Neural cell (in vitro differentiated cells): ENCODE measurements around the gene HMGCS2. TPM values are rescaled to one million over a fixed set of nuclear protein-coding genes. Genes with fewer than 3 reads are reported as not detected.

ENCODE experiments used
- H2AFZ ChIP-seq: fragments of 200-600, 300-800 bp; sonication (generic), shearing (Covaris generic); 2 replicates; pipeline ENCODE4 v1.6.0; 2014; ENCODE audit warnings: low read depth, mild to moderate bottlenecking, antibody characterized with exemption, low read length, moderate library complexity
- H3F3A ChIP-seq: fragments of 200-600 bp; shearing (Covaris generic); 2 replicates; pipeline ENCODE4 v1.6.1; 2016; ENCODE audit warnings: mild to moderate bottlenecking, moderate library complexity, mixed read lengths, antibody characterized with exemption, low read length; ENCODE audit not compliant: insufficient read depth, poor library complexity, severe bottlenecking
- H3K27ac ChIP-seq: fragments of 200-600, 300-800 bp; sonication (generic), shearing (Covaris generic); 2 replicates; pipeline ENCODE4 v1.5.1; 2014; ENCODE audit warnings: mild to moderate bottlenecking, low read length, moderate library complexity
- H3K27me3 ChIP-seq: fragments of 300-800, 200-600 bp; sonication (generic), shearing (Covaris generic); 2 replicates; pipeline ENCODE4 v1.6.0; 2014; ENCODE audit warnings: mild to moderate bottlenecking, low read depth, low read length, moderate library complexity; ENCODE audit not compliant: insufficient read depth
- H3K36me3 ChIP-seq: fragments of 300-800, 200-600 bp; sonication (generic), shearing (Covaris generic); 2 replicates; pipeline ENCODE4 v1.5.1; 2014; ENCODE audit warnings: mild to moderate bottlenecking, antibody characterized with exemption, low read length, moderate library complexity; ENCODE audit not compliant: insufficient read depth
- H3K4me2 ChIP-seq: fragments of 300-800, 200-600 bp; sonication (generic), shearing (Covaris generic); 2 replicates; pipeline ENCODE4 v1.6.0; 2014; ENCODE audit warnings: mild to moderate bottlenecking, low read length
- H3K4me3 ChIP-seq: fragments of 300-800, 200-600 bp; sonication (generic), shearing (Covaris generic); 2 replicates; pipeline ENCODE4 v1.5.1; 2014; ENCODE audit warnings: mild to moderate bottlenecking, low read length, moderate library complexity
- H3K79me2 ChIP-seq: fragments of 200-600 bp; shearing (Covaris generic); replicated peaks from 2 replicates; pipeline ENCODE4 v1.6.0; 2014; ENCODE audit warnings: mild to moderate bottlenecking, low read length, moderate library complexity; ENCODE audit not compliant: insufficient read depth
- H3K9ac ChIP-seq: fragments of 300-800, 200-600 bp; sonication (generic), shearing (Covaris generic); 2 replicates; pipeline ENCODE4 v1.6.1; 2016; ENCODE audit warnings: mild to moderate bottlenecking, low read length, mixed read lengths
- H3K9me2 ChIP-seq: fragments of 200-600 bp; shearing (Covaris generic); 2 replicates; pipeline ENCODE4 v1.6.1; 2016; ENCODE audit warnings: mild to moderate bottlenecking, low read length, mixed read lengths; ENCODE audit not compliant: insufficient read depth
- H3K9me3 ChIP-seq: fragments of 200-600, 300-800 bp; sonication (generic), shearing (Covaris generic); 2 replicates; pipeline ENCODE4 v1.6.1; 2016; ENCODE audit warnings: mild to moderate bottlenecking, mixed run types, low read length, moderate library complexity, mixed read lengths
- H4K20me1 ChIP-seq: fragments of 200-600 bp; shearing (Covaris generic); 2 replicates; pipeline ENCODE4 v1.6.1; 2016; ENCODE audit warnings: mild to moderate bottlenecking, mixed run types; ENCODE audit not compliant: insufficient read depth
- CTCF ChIP-seq: fragments of 450-650 bp; IDR thresholded peaks from 2 replicates; pipeline ENCODE4 v1.5.1; 2014; ENCODE audit warnings: antibody characterized with exemption, mild to moderate bottlenecking, moderate library complexity; ENCODE audit not compliant: poor library complexity, severe bottlenecking
- EP300 ChIP-seq: fragments of 450-650 bp; conservative IDR thresholded peaks from 2 replicates; pipeline ENCODE4 v1.6.1; 2014; ENCODE audit warnings: antibody characterized with exemption, mild to moderate bottlenecking, moderate library complexity; ENCODE audit not compliant: poor library complexity, severe bottlenecking
- EZH2 ChIP-seq: fragments of 200-600, 300-800 bp; shearing (Covaris generic), sonication (generic); IDR thresholded peaks from 2 replicates; pipeline ENCODE4 v1.6.1; 2014; ENCODE audit warnings: antibody characterized with exemption, low read length, borderline replicate concordance, mild to moderate bottlenecking; ENCODE audit not compliant: insufficient read depth, poor library complexity, severe bottlenecking
- MXI1 ChIP-seq: fragments of 450-650 bp; conservative IDR thresholded peaks from 2 replicates; pipeline ENCODE4 v1.6.1; 2014; ENCODE audit warnings: antibody characterized with exemption, mild to moderate bottlenecking; ENCODE audit not compliant: poor library complexity, severe bottlenecking
- POLR2AphosphoS5 ChIP-seq: IDR thresholded peaks from 2 replicates; pipeline ENCODE4 v1.6.1; 2012
- RAD21 ChIP-seq: fragments of 450-650 bp; conservative IDR thresholded peaks from 2 replicates; pipeline ENCODE4 v1.6.1; 2014; ENCODE audit warnings: antibody characterized with exemption, mild to moderate bottlenecking, moderate library complexity
- REST ChIP-seq: IDR thresholded peaks from 2 replicates; pipeline ENCODE4 v1.6.1; 2012; ENCODE audit warnings: borderline replicate concordance
- SMC3 ChIP-seq: fragments of 450-650 bp; conservative IDR thresholded peaks from 2 replicates; pipeline ENCODE4 v1.6.1; 2014; ENCODE audit warnings: antibody characterized with exemption, mild to moderate bottlenecking, moderate library complexity; ENCODE audit not compliant: poor library complexity
- TAF1 ChIP-seq: IDR thresholded peaks from 2 replicates; pipeline ENCODE4 v1.6.1; 2012; ENCODE audit warnings: low read depth
- polyA plus RNA-seq: library from polyadenylated mRNA; depleted of rRNA; stranded (reverse); fragments of >200 nt; gene quantifications from 2 replicates; pipeline ENCODE4 v1.2.3, GENCODE V29; 2014

Gene HMGCS2
- polyA plus RNA-seq, 1 donor from 2014 or later, result not detected

DNA sequence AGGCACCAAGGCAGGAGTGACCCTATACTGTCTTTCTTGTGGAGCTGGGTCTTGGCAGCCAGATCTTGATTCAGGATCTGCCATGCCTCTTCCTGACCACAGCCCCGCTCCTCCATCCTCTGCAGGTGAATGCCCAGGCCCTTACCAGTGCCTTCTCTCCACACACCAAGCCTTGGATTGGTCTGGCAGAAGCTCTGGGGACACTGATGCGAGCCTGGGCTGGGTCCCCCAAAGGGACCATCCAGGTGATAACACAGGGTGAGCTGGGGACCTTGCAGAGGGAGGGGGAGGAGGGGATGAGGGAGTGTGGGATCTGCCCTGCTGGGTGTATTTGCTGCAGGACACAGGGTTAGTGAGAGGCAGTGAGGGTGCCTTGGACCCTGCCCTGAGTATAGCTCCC is 28.4 kb downstream of the HMGCS2 start:
- H3K4me2 ChIP-seq, result no peak overlapping the region
- H3K79me2 ChIP-seq, result no peaks in the 10 kb centered on the region
- no peak overlapping the region for H3K27ac ChIP-seq
- no peak overlapping the region for H3K4me3 ChIP-seq
- H3K9ac ChIP-seq, result no peak overlapping the region
- H3K27me3 ChIP-seq, result no peaks in the 10 kb centered on the region
- no peaks in the 10 kb centered on the region for H3K9me2 ChIP-seq
- no peak overlapping the region for H2AFZ ChIP-seq
- H3F3A ChIP-seq, result no peaks in the 10 kb centered on the region
- H4K20me1 ChIP-seq, result no peaks in the 10 kb centered on the region
- H3K9me3 ChIP-seq, result no peaks in the 10 kb centered on the region
- H3K36me3 ChIP-seq, result no peaks in the 10 kb centered on the region
- TF ChIP-seq REST (no peak), SMC3 (no peak), EZH2 (no peak), CTCF (no peak), POLR2AphosphoS5 (no peak), TAF1 (no peak), RAD21 (no peak), EP300 (no peak), MXI1 (no peak)

- no peak overlapping the region for H3K27ac ChIP-seq
- H3K36me3 ChIP-seq, result no peaks in the 10 kb centered on the region
These were observed 29.6 kb downstream of the HMGCS2 start for GRCh38 chr1:119739150-119739549.

More at GRCh38 chr1:119739150-119739549, 29.6 kb downstream of the HMGCS2 start:
- Histone ChIP-seq H3K4me2 (no peak overlapping the region), H3K27me3 (no peaks in the 10 kb centered on the region), H3K9me3 (no peaks in the 10 kb centered on the region), H3F3A (no peaks in the 10 kb centered on the region), H2AFZ (no peak overlapping the region), H4K20me1 (no peaks in the 10 kb centered on the region), H3K9ac (no peak overlapping the region), H3K9me2 (no peaks in the 10 kb centered on the region), H3K79me2 (no peaks in the 10 kb centered on the region), H3K4me3 (no peak overlapping the region)
- TF ChIP-seq MXI1 (no peak), EZH2 (no peak), TAF1 (no peak), POLR2AphosphoS5 (no peak), CTCF (no peak), RAD21 (no peak), REST (no peak), EP300 (no peak), SMC3 (no peak)
